Peyer's patch (tissue), 4 donors: ENCODE data around the gene WTIP.
"Not testable (repeated sequence)": the region's sequence is repeated elsewhere in the genome, so short reads cannot be mapped to it uniquely, and the experiment has no call there.

Experiments used
- CTCF ChIP-seq, 6 experiments: fragments of 450-650 bp in 4 of 6; fragments of 200-600 bp in 2 of 6; sonication (generic) in 1 of 6; IDR thresholded peaks; one replicate each; pipeline ENCODE4 v1.5.1; 2017 to 2019; ENCODE audit warnings: antibody characterized with exemption in 6 of 6, mild to moderate bottlenecking in 3 of 6, moderate library complexity in 1 of 6
- POLR2A ChIP-seq, 2 donors: fragments of 450-650 bp; IDR thresholded peaks; one replicate each; pipeline ENCODE4 v1.5.1; 2017; ENCODE audit warnings: antibody characterized with exemption in 2 of 2, mild to moderate bottlenecking in 2 of 2, moderate library complexity in 2 of 2

- TF ChIP-seq CTCF, POLR2A (IDR thresholded peaks at IDR 0.05): not testable (repeated sequence)
These were observed 12.5 kb upstream of the WTIP start for GRCh38 chr19:34469026-34469425.
